Skeletal muscle satellite cell (primary cell): Measurements from ENCODE around the gene SRD5A3. TPM values are rescaled to one million over a fixed set of nuclear protein-coding genes. Genes with fewer than 3 reads are reported as not detected.

Experiments used
- H3K27me3 ChIP-seq: 2 replicates; pipeline ENCODE4 v1.7.0; 2013; ENCODE audit warnings: low read length; ENCODE audit not compliant: control insufficient read depth, insufficient read depth
- H3K36me3 ChIP-seq: 2 replicates; pipeline ENCODE4 v1.7.0; 2013; ENCODE audit warnings: mild to moderate bottlenecking, control low read depth, low read length; ENCODE audit not compliant: insufficient read depth
- H3K4me1 ChIP-seq: 2 replicates; pipeline ENCODE4 v1.7.0; 2013; ENCODE audit warnings: low read length; ENCODE audit not compliant: control insufficient read depth, insufficient read depth
- H3K4me2 ChIP-seq: 2 replicates; pipeline ENCODE4 v1.7.0; 2013; ENCODE audit warnings: mild to moderate bottlenecking, low read length
- H3K4me3 ChIP-seq: 2 replicates; pipeline ENCODE4 v1.7.0; 2013; ENCODE audit warnings: low read length
- H3K9ac ChIP-seq: 2 replicates; pipeline ENCODE4 v1.7.0; 2013; ENCODE audit warnings: mild to moderate bottlenecking, low read depth, low read length, moderate library complexity
- H3K9me3 ChIP-seq: replicated peaks from 2 replicates; pipeline ENCODE4 v1.7.0; 2013; ENCODE audit warnings: mild to moderate bottlenecking, control low read depth, low read length
- small RNA-seq: library from RNA; depleted of rRNA; stranded (forward); fragments of <200 nt; gene quantifications from one replicate; pipeline ENCODE3, GENCODE V24; 2012

The SRD5A3 gene

DNA sequence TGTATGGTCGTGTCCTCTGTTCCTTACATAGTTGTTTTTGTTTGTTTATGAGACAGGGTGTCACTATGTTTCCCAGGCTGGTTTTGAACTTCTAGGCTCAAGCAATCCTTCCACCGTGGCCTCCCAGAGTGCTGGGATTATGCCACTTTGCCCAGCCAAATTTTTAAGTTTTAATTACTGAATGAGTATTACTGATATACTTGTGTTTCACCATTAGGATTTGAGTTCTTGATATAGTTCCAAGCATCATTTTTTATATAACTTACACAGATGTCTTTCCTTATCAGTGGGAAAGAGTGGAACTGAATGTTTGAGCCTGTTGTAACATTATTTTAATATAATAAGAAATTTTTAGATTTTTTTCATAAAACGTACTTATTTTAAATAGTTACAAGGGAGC, 70.1 kb downstream of the SRD5A3 start:
- peaks cover 72% of the 10 kb centered on the region for H3K36me3 ChIP-seq
- H3K4me2 ChIP-seq = no peak overlapping the region

More for the DNA sequence above, 70.1 kb downstream of the SRD5A3 start:
- Histone ChIP-seq H3K4me3 (no peak overlapping the region), H3K9ac (no peak overlapping the region), H3K4me1 (no peaks in the 10 kb centered on the region), H3K9me3 (no peaks in the 10 kb centered on the region), H3K27me3 (no peaks in the 10 kb centered on the region)

Small RNAs within 50 kb of the gene (small RNA-seq; reads per million reads assigned to genes)
- gene RF00019 = not detected
